ENCODE results near the gene CCNYL1.
"Not testable (repeated sequence)": the region's sequence is repeated elsewhere in the genome, so short reads cannot be mapped to it uniquely, and the experiment has no call there.

CCNYL1 gene

DNA sequence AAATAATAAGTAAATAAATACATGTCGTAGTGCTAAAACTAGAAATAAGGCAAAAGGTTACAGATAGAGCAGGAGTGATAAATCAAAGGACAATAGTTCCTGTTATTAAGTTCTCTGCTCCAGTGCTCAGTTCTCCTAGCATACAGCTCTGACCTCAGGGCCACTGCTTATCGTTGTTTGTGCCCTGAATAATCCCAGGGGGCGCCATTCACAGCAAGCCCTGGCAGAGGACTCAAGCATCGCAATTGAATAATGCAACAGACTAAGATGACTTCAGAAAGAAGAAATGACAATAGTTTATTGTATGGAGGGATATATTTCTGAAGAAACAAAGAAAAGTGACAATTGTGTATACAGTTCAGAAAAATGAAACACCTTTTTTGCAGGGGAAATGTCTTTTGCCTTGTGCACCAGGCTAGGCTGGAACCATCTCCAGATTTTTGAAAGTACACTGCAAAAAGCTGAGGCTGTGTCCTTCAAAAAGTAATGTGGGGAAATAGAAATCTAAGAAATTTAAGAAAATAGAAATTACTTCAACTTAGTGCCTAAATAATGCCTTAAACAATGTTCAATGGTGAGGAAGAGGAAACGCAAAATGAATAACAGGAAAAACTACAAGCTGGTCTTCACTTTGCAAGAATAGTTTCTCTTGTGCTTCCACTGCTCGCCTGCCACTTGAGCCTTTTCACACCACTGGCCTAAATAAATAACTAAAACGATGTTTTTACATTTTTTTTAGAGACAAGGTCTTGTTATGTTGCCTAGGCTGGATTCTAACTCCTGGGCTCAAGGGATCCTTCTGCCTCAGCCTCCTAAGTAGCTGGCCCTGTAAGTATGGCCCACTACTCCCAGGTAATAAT is 19.0 kb upstream of the CCNYL1 start:
- no peak overlapping the region for H3K4me2 ChIP-seq (ENCODE audit: low read length)
- H3K79me2 ChIP-seq = no peaks in the 10 kb centered on the region
- no peaks in the 10 kb centered on the region for H3K27me3 ChIP-seq (ENCODE audit: control insufficient read depth, insufficient read depth, low read length)
- peak overlapping the region; percentile 31 for H2AFZ ChIP-seq
- H3K36me3 ChIP-seq (ENCODE audit: control insufficient read depth, insufficient read depth, low read length) = no peaks in the 10 kb centered on the region
- TF ChIP-seq, protein P1, sequence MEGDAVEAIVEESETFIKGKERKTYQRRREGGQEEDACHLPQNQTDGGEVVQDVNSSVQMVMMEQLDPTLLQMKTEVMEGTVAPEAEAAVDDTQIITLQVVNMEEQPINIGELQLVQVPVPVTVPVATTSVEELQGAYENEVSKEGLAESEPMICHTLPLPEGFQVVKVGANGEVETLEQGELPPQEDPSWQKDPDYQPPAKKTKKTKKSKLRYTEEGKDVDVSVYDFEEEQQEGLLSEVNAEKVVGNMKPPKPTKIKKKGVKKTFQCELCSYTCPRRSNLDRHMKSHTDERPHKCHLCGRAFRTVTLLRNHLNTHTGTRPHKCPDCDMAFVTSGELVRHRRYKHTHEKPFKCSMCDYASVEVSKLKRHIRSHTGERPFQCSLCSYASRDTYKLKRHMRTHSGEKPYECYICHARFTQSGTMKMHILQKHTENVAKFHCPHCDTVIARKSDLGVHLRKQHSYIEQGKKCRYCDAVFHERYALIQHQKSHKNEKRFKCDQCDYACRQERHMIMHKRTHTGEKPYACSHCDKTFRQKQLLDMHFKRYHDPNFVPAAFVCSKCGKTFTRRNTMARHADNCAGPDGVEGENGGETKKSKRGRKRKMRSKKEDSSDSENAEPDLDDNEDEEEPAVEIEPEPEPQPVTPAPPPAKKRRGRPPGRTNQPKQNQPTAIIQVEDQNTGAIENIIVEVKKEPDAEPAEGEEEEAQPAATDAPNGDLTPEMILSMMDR (IDR thresholded peaks at IDR 0.05) = peak; percentile 53
- H3K27ac ChIP-seq = no peak overlapping the region
- no peak overlapping the region for H3K4me3 ChIP-seq (ENCODE audit: low read depth, low read length)
- H3K9ac ChIP-seq = no peak overlapping the region
- no peaks in the 10 kb centered on the region for H3K9me3 ChIP-seq (ENCODE audit: control insufficient read depth, low read length)
- peaks cover 14% of the 10 kb centered on the region for H3K4me1 ChIP-seq

DNA sequence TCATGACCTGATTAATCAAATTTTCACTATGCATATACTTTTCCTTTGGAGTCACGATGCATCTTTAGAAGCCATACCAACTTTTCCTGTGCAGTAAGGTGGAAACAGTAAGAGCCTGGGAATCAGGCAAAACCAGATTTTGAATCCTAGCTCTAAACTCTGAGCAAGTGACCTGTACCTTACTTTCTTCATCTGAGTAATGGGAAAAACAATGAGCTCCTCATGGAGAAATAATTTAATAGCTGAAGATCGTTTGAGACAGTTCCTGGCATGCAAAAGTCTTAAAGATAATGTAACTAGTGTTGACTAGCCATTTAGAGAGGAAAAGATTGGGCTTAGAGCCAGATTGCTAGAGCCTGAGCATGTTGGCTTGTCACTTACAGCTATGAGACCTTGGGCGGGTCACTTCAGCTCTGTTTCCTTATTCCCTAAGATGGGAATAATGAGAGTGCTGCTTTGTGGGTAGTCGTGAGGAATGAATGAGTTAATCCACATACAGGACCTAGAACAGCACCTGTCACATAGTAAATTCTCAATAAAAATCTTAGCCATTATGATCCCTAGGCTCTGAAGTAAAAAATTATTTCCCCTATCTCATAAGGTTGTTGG is 17.7 kb upstream of the CCNYL1 start:
- Histone ChIP-seq H3K4me2 (ENCODE audit: low read length) (no peak overlapping the region), H3K79me2 (no peaks in the 10 kb centered on the region), H3K27me3 (ENCODE audit: control insufficient read depth, insufficient read depth, low read length) (no peaks in the 10 kb centered on the region), H3K9me3 (ENCODE audit: control insufficient read depth, low read length) (no peaks in the 10 kb centered on the region), H2AFZ (no peak overlapping the region), H3K4me3 (ENCODE audit: low read depth, low read length) (no peak overlapping the region), H3K36me3 (ENCODE audit: control insufficient read depth, insufficient read depth, low read length) (no peaks in the 10 kb centered on the region), H3K9ac (no peak overlapping the region), H3K4me1 (peaks cover 14% of the 10 kb centered on the region), H3K27ac (no peak overlapping the region)
- TF ChIP-seq, protein P1 (IDR thresholded peaks at IDR 0.05) = no peak

GRCh38 chr2:207694811-207695281 is 16.6 kb upstream of the CCNYL1 start:
- Histone ChIP-seq H3K79me2 (no peaks in the 10 kb centered on the region), H3K36me3 (ENCODE audit: control insufficient read depth, insufficient read depth, low read length) (no peaks in the 10 kb centered on the region), H3K27me3 (ENCODE audit: control insufficient read depth, insufficient read depth, low read length) (no peaks in the 10 kb centered on the region), H3K9me3 (ENCODE audit: control insufficient read depth, low read length) (no peaks in the 10 kb centered on the region), H3K4me1 (peaks cover 14% of the 10 kb centered on the region), H3K4me3 (ENCODE audit: low read depth, low read length) (peak overlapping the region; percentile 41), H2AFZ (peak overlapping the region; percentile 68), H3K27ac (peak overlapping the region; percentile 75), H3K4me2 (ENCODE audit: low read length) (peak overlapping the region; percentile 75), H3K9ac (no peak overlapping the region)
- TF ChIP-seq, protein P1 (IDR thresholded peaks at IDR 0.05) = no peak

DNA sequence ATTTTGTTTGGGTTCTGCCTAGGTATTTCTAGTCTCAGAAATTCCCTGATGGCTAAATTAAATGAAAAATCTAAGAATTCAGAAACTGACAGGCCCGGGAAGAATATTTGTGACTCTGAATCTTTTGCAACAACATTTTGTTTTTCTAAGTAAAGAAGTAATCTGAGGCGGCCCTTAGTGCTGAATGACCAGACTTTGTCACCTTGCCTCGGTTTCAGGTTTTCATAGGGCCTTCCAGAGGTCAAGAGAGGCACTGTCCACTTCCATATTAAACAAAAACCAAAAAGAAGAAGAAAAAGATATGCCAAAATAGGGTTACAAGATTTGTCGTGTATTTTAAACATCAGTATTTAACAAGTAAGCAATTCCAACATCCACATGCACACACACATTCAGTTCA is 16.1 kb upstream of the CCNYL1 start:
- H3K79me2 ChIP-seq = no peaks in the 10 kb centered on the region
- peak overlapping the region; percentile 75 for H3K27ac ChIP-seq
- no peaks in the 10 kb centered on the region for H3K9me3 ChIP-seq (ENCODE audit: control insufficient read depth, low read length)
- TF ChIP-seq, protein P1 (IDR thresholded peaks at IDR 0.05) = no peak
- H3K9ac ChIP-seq = no peak overlapping the region
- H3K36me3 ChIP-seq (ENCODE audit: control insufficient read depth, insufficient read depth, low read length) = no peaks in the 10 kb centered on the region
- H3K4me2 ChIP-seq (ENCODE audit: low read length) = peak overlapping the region; percentile 75
- H3K4me1 ChIP-seq = peaks cover 14% of the 10 kb centered on the region
- peak overlapping the region; percentile 68 for H2AFZ ChIP-seq
- H3K27me3 ChIP-seq (ENCODE audit: control insufficient read depth, insufficient read depth, low read length) = no peaks in the 10 kb centered on the region
- H3K4me3 ChIP-seq (ENCODE audit: low read depth, low read length) = peak overlapping the region; percentile 19

DNA sequence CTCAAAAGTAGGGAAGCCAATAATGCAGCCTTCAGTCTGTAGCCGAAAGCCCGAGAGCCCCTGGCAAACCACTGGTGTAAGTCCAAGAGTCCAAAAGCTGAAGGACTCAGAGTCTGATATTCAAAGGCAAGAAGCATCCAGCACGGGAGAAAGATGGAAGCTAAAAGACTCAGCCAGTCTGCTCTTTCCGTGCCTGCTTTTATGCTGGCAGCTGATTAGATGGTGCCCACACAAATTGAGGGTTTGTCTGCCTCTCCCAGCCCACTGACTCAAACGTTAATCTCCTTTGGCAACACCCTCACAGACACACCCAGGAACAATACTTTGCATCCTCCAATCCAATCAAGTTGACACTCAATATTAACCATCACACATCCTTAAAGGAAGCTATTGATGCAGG is 14.5 kb upstream of the CCNYL1 start:
- H3K27me3 ChIP-seq (ENCODE audit: control insufficient read depth, insufficient read depth, low read length); H3K4me3 ChIP-seq (ENCODE audit: low read depth, low read length); H3K79me2 ChIP-seq; H3K9me3 ChIP-seq (ENCODE audit: control insufficient read depth, low read length); H3K36me3 ChIP-seq (ENCODE audit: control insufficient read depth, insufficient read depth, low read length); H2AFZ ChIP-seq; H3K9ac ChIP-seq; H3K27ac ChIP-seq; H3K4me2 ChIP-seq (ENCODE audit: low read length): not testable (repeated sequence)
- peaks cover 14% of the 10 kb centered on the region for H3K4me1 ChIP-seq
